Measurements from ENCODE around the gene HOXB4.

Gene HOXB4

GRCh38 chr17:48578616-48579470 lies 693 bp upstream of the HOXB4 start:
- in situ Hi-C loops (cut with HindIII; ENCODE audit: low sequenced_read_pairs): no loop called here
- peak overlapping the region; percentile 82 for H3K4me3 ChIP-seq (ENCODE audit: low read depth, low read length)
- DNase-seq (ENCODE audit: low read depth): no peak
- TF ChIP-seq CTCF (IDR thresholded peaks at IDR 0.05; ENCODE audit: low read depth, low read length, missing control alignments): no peak

GRCh38 chr17:48577330-48577945 lies 712 bp downstream of the HOXB4 start:
- no peak for TF ChIP-seq CTCF (IDR thresholded peaks at IDR 0.05; ENCODE audit: low read depth, low read length, missing control alignments)
- no peak for DNase-seq (ENCODE audit: low read depth)
- in situ Hi-C loops (cut with HindIII; ENCODE audit: low sequenced_read_pairs): no loop called here
- H3K4me3 ChIP-seq (ENCODE audit: low read depth, low read length): peak overlapping the region; percentile 82

- in situ Hi-C loops (cut with HindIII; ENCODE audit: low sequenced_read_pairs): no loop called here
- no peak for TF ChIP-seq CTCF (IDR thresholded peaks at IDR 0.05; ENCODE audit: low read depth, low read length, missing control alignments)
- H3K4me3 ChIP-seq (ENCODE audit: low read depth, low read length): peak overlapping the region; percentile 82
- no peak for DNase-seq (ENCODE audit: low read depth)
These were observed 1.5 kb downstream of the HOXB4 start for GRCh38 chr17:48576479-48577309.

GRCh38 chr17:48575673-48576478 lies 2.3 kb downstream of the HOXB4 start:
- DNase-seq (ENCODE audit: low read depth): no peak
- no peak for TF ChIP-seq CTCF (IDR thresholded peaks at IDR 0.05; ENCODE audit: low read depth, low read length, missing control alignments)
- in situ Hi-C loops (cut with HindIII; ENCODE audit: low sequenced_read_pairs): no loop called here
- peak overlapping the region; percentile 82 for H3K4me3 ChIP-seq (ENCODE audit: low read depth, low read length)

GRCh38 chr17:48575066-48575582 lies 3.0 kb downstream of the HOXB4 start:
- in situ Hi-C loops (cut with HindIII; ENCODE audit: low sequenced_read_pairs): no loop called here
- H3K4me3 ChIP-seq (ENCODE audit: low read depth, low read length): peak overlapping the region; percentile 82
- TF ChIP-seq CTCF (IDR thresholded peaks at IDR 0.05; ENCODE audit: low read depth, low read length, missing control alignments): no peak
- no peak for DNase-seq (ENCODE audit: low read depth)
